GM13977 (cell line): ENCODE measurements around the gene SLC19A1.

Experiments
- DNase-seq: peaks from one replicate; pipeline ENCODE4 v3.0.0; 2012; ENCODE audit warnings: low spot score
- in situ Hi-C: fragments of 300-500 bp; cut with MboI; formaldehyde crosslinking; loops from one replicate; pipeline ENCODE4 v1.12.0; 2022; ENCODE audit warnings: low sequenced_read_pairs, low pct_unique_long_range_greater_than_20kb, mixed read lengths, inconsistent platforms; ENCODE audit not compliant: unreplicated experiment
- TF ChIP-seq, protein P1 (sequence below): IDR thresholded peaks from 2 replicates; pipeline ENCODE4 v1.5.1; 2012; ENCODE audit warnings: mild to moderate bottlenecking, control low read depth; ENCODE audit not compliant: insufficient read depth; ENCODE audit errors: extremely low read depth, missing control alignments

Gene SLC19A1

DNA sequence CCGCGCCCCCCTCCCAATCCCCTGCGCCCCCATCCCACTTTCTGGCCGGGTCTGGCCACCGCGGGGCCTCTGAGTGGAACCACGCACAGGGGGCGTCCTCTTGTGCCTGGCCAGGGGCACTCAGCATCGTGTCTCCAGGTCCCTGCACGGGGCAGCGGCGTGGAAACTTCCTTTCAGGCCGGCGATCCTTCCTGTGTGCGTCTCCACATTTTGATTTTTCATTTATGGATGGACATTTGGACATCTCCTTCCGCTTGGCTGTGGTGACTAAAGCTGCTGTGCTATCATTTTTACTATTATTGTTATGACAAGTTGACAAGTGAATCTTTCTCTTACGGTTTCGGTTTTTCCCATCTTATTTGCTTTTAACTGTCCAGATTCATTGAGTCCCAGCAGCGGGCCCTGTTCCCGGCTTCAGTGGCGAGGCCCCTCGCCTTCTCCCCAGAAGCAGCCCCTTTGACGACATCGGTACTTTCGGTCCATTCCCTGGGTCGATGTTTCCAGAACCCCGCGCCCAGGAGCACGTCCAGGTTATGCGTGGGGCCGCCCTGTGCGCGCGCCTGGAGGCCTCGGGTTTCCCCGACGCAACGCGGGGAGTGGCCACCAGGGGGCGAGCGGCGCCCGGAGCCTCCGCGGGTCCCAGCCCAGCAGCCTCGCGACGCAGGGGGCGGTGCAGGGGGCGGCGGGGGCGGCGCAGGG lies 12.4 kb upstream of the SLC19A1 start:
- TF ChIP-seq, protein P1, sequence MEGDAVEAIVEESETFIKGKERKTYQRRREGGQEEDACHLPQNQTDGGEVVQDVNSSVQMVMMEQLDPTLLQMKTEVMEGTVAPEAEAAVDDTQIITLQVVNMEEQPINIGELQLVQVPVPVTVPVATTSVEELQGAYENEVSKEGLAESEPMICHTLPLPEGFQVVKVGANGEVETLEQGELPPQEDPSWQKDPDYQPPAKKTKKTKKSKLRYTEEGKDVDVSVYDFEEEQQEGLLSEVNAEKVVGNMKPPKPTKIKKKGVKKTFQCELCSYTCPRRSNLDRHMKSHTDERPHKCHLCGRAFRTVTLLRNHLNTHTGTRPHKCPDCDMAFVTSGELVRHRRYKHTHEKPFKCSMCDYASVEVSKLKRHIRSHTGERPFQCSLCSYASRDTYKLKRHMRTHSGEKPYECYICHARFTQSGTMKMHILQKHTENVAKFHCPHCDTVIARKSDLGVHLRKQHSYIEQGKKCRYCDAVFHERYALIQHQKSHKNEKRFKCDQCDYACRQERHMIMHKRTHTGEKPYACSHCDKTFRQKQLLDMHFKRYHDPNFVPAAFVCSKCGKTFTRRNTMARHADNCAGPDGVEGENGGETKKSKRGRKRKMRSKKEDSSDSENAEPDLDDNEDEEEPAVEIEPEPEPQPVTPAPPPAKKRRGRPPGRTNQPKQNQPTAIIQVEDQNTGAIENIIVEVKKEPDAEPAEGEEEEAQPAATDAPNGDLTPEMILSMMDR: peak; percentile 90
- in situ Hi-C loops: loop anchor here (25.0 kb wide), 1 partner anchor 283 kb away; no protein-coding TSS in a partner anchor

DNA sequence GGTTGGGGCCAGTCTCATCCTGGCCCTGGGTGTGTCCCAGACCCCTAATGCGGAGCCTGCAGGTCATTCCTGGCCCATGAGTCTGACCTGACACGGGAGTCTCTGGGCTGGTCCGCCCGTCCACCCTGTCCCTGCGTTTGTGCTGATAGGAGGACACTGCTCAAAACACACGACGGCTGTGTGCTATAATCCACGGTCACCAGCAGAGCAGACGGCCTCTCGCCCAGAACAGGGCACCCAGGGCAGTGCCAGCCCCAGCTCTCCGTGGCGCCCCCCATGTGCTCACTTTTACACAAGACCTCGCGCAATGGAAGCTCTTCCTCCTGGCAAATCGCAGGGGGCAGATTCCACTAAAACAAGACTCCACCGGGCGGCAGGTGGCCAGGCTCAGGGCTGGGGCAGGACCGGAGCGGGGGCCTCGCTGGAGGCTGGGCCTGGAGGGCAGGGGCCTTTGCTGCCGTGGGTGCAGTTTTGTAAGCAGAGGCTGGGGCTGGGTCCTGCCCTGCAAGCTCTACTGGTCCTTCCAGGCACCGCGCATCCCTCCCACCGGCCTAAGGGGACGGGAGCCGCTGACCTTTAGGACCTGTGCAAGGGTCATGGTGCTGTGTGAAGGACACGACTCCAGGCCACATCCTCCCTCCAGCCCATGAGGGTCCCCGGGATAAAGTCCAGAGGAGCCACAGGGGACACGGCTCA lies 10.6 kb upstream of the SLC19A1 start:
- TF ChIP-seq, protein P1: no peak
- in situ Hi-C loops: loop anchor here (25.0 kb wide), 1 partner anchor 284 kb away; no protein-coding TSS in a partner anchor
- DNase-seq: no peak

More for the DNA sequence above, 12.4 kb upstream of the SLC19A1 start:
- peak; percentile 94 for DNase-seq

DNA sequence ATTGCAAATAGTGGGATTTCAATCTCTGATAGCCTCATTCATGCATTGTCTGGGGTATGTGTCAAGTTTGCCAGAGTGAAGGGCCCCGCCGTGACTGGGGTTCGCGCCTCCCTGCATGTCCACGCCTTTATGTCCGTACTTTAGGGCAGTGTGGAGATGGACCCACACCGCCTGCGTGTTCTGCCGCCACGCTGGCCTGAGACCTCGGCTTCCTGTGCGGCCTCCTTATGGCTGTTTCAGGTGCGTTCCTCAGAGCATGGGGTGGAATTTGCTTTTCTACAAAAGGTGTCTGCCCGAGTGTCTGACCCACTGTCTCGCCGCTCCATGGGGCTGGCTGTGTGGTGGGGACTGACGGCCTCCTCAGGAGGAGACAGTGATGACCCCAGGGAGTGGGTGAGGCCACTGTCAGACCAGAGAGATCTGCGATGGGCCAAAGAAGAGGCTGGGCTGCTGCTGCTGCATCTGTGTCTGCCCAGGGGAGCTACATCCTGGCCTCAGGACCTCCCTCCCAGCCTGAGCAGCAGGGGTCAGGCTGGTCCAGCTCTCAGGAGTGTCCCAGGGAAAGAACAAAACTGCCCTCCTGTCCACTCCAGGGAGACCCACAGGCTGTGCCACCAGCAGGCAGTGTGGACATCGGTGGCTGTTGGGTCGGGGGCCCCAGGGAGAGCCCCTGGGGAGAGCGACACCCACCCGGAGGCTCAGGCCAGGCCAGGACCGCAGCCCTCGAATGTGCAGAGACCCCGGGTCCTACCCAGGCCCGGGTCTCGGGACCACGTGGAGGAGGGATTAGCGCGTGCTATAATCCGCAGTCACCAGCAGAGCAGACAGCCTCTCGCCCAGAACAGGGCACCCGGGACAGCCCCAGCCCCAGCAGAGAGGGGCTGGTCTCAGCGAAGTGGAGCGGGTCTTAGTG lies 9.8 kb upstream of the SLC19A1 start:
- no peak for DNase-seq
- TF ChIP-seq, protein P1: no peak
- in situ Hi-C loops: loop anchor here (25.0 kb wide), 1 partner anchor 285 kb away; no protein-coding TSS in a partner anchor

DNA sequence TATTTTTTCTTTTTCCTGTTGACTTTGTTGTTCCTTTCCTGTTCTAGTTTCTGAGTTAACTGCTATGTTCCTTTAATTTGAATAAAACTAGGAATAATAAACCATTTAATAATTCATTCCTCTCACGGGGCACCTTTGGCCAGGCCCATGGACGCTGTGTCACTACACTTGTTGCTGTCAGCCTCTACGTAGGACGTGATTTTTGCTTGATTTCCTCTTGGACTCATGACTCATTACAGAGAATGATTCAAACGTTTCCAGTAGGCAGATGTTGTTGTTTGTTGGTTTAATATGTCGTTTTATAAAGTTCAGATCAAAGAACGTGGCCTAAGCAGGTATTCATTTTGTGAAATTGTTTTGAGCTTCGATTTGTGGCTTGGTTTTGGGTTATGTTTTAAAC lies 9.1 kb upstream of the SLC19A1 start:
- no peak for DNase-seq
- in situ Hi-C loops: loop anchor here (25.0 kb wide), 1 partner anchor 286 kb away; no protein-coding TSS in a partner anchor
- TF ChIP-seq, protein P1: no peak

DNA sequence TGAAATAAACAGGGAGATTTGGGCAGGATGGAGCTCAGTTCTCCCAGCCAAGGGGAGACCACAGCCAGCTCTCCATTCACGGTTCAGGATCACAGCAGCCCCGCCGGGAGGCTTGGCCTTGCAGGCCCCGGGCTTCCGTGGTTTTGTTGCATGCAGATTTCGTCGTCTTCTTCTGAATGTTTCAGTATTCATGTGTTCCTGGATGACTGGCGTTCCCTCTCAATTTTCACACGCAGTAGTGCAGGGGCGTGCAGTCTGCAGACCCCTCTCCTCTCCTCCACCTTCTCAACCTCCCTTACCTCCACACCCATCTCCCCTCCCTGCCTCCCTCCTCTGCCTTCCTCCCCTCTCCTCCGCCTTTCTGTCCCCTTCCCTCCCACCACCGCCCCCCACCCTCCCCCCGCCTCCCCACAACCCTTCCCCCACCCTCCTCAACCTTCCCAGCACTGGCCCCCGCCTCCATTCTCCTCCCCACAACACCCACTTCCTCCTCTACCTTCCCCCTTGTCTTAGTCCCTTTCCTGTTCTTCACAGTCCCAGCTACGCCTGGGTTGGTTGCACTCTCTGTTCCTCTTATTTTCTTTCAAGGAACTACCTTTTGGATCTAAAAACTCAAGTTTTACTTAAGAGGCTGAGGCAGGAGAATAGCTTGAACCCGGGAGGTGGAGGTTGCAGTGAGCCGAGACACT lies 8.4 kb upstream of the SLC19A1 start:
- TF ChIP-seq, protein P1: no peak
- in situ Hi-C loops: loop anchor here (25.0 kb wide), 1 partner anchor 287 kb away; no protein-coding TSS in a partner anchor
- peak; percentile 73 for DNase-seq
